NCI-H1105 treated with DMSO at 0.1 percent for 48 hours (cell line): ENCODE results near the gene ZSCAN25.
"Not testable (repeated sequence)": the region's sequence is repeated elsewhere in the genome, so short reads cannot be mapped to it uniquely, and the experiment has no call there.

ENCODE experiments used
- DNase-seq: peaks from one replicate; lab custom pipeline; 2025; lab: John Stamatoyannopoulos, UW

ZSCAN25 gene

GRCh38 chr7:99645590-99645989 is 28.8 kb downstream of the ZSCAN25 start:
- no peak for DNase-seq

- DNase-seq, result no peak
These were observed 32.1 kb downstream of the ZSCAN25 start for GRCh38 chr7:99648843-99649242.

GRCh38 chr7:99651290-99651689 is 34.5 kb downstream of the ZSCAN25 start:
- DNase-seq, result no peak

GRCh38 chr7:99652671-99653070 is 35.9 kb downstream of the ZSCAN25 start:
- DNase-seq, result no peak

- not testable (repeated sequence) for DNase-seq
These were observed 36.5 kb downstream of the ZSCAN25 start for GRCh38 chr7:99653269-99653668.

- DNase-seq, result no peak
These were observed 37.0 kb downstream of the ZSCAN25 start for GRCh38 chr7:99653754-99654153.

GRCh38 chr7:99654626-99655025 is 37.9 kb downstream of the ZSCAN25 start:
- not testable (repeated sequence) for DNase-seq

GRCh38 chr7:99657879-99658278 is 41.1 kb downstream of the ZSCAN25 start:
- DNase-seq, result not testable (repeated sequence)

- no peak for DNase-seq
These were observed 48.7 kb downstream of the ZSCAN25 start for GRCh38 chr7:99665312-99666012.

- no peak for DNase-seq
These were observed 49.3 kb downstream of the ZSCAN25 start for GRCh38 chr7:99666013-99666395.

GRCh38 chr7:99667179-99667578 is 50.4 kb downstream of the ZSCAN25 start:
- DNase-seq, result no peak

GRCh38 chr7:99668541-99668940 is 51.8 kb downstream of the ZSCAN25 start:
- no peak for DNase-seq

- DNase-seq, result no peak
These were observed 53.0 kb downstream of the ZSCAN25 start for GRCh38 chr7:99669782-99670181.

GRCh38 chr7:99672573-99672972 is 55.8 kb downstream of the ZSCAN25 start:
- DNase-seq, result no peak

- no peak for DNase-seq
These were observed 58.4 kb downstream of the ZSCAN25 start for GRCh38 chr7:99674995-99675742.

- DNase-seq, result no peak
These were observed 60.4 kb downstream of the ZSCAN25 start for GRCh38 chr7:99677013-99677647.

- no peak for DNase-seq
These were observed 60.9 kb downstream of the ZSCAN25 start for GRCh38 chr7:99677648-99678045.

GRCh38 chr7:99679032-99679399 is 62.3 kb downstream of the ZSCAN25 start:
- no peak for DNase-seq

- no peak for DNase-seq
These were observed 62.9 kb downstream of the ZSCAN25 start, which contains the start of gene CYP3A5 for GRCh38 chr7:99679400-99680191. CYP3A5 (minus strand) TSS chr7:99679996; CDS start chr7:99679896, 100 bp downstream.
